GM18508 (cell line): ENCODE data around the gene EIF5.

Source experiments
- ATAC-seq: cut with Tn5 transposase; IDR thresholded peaks from one replicate; pipeline ENCODE4 v1.9.1; 2021; ENCODE audit warnings: moderate number of reproducible peaks; ENCODE audit not compliant: insufficient read depth, unreplicated experiment

The EIF5 gene

GRCh38 chr14:103390605-103391004, 56.6 kb downstream of the EIF5 start:
- ATAC-seq = no peak

DNA sequence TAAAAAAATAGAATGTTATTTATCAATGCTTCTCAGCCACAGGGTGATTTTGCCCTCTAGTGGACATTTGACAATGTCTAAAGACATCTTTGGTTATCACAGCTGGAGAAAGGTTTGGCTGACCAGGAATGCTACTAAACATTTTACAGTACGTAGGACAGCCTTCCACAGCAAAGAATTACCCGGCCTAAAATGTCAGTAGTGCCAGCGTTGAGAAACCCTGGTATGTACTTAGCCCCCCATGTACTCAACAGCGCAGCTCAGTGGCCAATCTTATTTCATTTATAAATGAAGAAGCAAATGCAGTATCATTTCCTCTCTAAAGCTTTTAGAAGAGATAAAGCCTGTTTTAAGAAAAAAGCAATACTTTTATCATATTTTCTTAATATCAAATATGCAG, 57.0 kb downstream of the EIF5 start:
- ATAC-seq = no peak

GRCh38 chr14:103392106-103392505, 58.1 kb downstream of the EIF5 start:
- ATAC-seq = no peak

- no peak for ATAC-seq
These were observed 58.5 kb downstream of the EIF5 start for GRCh38 chr14:103392572-103392971.

DNA sequence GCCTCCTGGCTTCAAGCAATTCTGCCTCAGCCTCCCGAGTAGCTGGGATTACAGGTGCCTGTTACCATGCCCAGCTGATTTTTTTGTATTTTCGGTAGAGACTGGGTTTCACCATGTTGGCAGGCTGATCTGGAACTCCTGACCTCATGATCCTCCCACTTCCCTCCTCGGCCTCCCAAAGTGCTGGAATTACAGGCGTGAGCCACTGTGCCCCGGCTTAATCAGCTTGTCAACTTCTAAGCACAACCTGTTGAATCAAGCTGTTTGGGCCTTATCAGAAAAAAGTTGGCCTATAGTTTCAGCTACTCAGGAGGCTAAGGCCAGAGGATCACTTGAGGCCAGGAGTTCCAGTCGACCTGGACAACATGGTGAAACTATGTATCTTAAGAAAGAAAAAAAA, 59.0 kb downstream of the EIF5 start:
- no peak for ATAC-seq

DNA sequence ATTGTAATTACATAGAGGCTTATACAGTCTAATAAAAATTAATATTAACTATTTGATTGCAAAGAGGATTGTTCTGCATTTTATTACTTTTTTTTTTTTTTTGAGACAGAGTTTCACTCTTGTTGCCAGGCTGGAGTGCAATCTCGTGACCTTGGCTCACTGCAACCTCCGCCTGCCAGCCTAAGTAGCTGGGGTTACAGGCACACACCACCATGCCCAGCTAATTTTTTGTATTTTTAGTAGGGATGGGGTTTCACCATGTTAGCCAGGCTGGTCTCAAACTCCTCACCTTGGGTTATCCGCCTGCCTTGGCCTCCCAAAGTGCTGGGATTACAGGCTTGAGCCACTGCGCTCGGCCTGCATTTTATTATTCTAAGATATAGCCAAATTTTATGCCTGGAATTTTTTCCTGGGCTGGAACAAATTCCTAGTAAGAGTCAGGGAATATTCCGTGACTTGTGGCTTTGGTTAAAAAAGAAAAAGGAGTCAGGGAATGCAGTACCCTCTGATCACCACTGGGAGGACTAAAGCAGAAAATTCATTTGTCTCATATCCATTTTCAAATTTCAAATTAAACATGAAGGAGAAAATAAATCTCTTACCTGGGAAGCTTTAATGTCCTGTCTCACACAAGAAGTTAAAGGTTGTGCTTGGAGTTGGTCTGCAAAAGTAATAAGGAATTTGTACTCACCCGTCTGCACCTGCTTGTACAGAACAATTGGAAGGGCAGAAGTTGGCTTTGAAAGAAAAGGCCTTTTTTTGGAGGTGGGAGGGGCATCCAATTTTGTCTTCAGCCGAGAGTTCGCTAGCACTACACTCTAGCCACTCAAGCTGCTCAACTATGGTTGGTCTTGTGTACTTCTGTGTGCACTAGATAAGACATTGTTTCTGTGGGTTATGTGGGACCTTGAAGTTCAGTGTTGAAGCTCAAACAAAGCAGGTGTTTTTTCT, 59.9 kb downstream of the EIF5 start:
- no peak for ATAC-seq
